HG02973 (cell line): ENCODE measurements around the gene SLC1A6.
"Not testable (repeated sequence)": the region's sequence is repeated elsewhere in the genome, so short reads cannot be mapped to it uniquely, and the experiment has no call there.

Experiments used
- ATAC-seq: cut with Tn5 transposase; IDR thresholded peaks from one replicate; pipeline ENCODE4 v1.9.1; 2021; ENCODE audit warnings: moderate library complexity; ENCODE audit not compliant: unreplicated experiment

The SLC1A6 gene

DNA sequence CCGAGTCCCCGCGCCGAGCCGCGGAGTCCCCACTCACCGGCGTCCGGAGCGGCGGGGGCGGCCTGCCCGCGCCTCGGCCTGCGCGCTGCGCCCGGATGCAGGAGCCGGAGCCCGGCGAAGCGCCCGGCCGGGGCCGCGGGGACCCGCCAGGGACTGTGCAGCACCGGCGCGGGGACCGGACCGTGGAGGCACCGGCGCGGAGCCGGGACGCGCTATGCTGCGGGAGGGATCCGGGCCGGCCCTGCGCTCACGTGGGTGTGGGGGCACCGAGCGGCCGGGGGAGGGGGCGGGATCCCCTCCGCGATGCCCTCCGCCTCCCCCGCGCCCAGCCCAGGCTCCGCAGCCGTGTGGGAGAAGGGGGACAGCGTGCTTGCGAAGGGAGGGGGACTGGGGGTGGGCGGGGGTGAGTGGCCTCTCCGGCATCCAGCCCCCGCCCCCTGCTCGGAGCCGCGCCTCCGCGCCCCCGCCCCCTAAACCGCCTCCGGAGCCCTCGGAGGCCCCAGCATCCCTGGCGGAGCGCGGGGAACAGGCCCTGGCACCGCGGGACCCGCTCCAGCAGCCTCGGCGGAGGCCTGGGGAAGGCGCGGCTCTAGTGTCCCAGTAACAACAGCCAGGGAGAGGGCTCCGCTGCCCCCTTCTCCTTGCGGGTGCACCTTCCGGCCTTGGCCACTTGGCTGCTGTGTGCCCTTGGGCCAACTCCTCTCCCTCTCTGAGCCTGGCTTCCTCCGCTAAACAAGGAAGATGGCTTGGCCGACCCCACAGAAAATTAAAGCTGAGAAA, at the start of gene SLC1A6:
Gene SLC1A6, minus strand, starts transcription at position 389 of the 780 bp plus-strand sequence. CDS start 6,954 bp downstream, outside the sequence.
- no peak for ATAC-seq

DNA sequence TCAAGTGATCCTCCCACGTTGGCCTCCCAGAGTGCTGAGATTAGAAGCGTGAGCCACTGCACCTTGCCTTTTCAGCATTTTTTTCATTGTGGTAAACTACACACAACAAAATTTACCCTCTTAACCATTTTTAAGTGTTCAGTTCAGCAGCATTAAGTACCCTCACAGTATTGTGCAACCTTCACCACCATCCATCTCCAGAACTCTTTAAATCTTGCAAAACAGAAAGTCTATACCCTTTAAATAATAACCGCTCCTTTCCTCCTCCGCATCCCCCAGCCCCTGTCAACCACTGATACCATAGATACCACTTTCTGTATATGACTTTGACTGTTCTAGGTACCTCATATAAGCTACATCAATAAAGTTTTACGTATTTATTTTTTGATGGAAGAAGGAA, 48.8 kb upstream of the SLC1A6 start:
- no peak for ATAC-seq

DNA sequence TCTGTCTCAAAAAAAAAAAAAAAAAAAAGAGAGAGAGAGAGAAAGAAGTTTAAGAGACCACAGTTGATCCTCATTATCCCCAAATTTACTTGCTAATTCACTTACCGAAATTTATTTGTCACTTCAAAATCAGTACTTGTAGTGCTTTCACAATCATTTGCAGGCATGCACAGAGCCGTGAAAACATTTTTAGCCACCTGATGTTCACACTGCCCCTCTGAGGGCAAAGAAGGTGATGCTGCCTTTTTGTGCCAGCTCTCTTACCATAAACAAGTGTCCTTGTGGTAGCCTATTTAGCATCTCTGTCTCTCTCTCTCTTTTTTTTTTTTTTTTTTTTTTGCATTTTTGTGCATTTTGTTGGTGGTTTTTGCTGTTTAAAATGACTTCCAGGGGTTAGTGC, 45.6 kb upstream of the SLC1A6 start:
- no peak for ATAC-seq

DNA sequence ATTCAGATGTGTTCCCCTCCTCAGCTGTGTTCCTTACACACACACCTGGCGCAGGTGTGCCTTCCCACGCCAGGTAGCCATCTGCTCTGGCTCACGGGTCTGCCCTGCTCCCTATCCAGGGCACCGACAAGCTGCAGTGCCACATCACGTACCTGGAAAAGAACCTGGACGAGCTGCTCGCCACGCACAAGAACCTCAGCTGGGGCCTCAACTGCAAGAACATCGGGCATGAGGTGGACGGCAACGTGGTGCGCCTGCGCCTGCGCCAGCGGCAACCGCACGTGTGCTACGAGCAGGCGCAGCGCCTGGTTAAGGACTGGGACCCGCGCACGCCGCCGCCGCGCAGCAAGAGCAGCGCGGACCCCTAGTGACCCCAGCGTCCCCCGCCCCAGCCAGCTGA, 43.1 kb upstream of the SLC1A6 start:
- ATAC-seq: no peak

DNA sequence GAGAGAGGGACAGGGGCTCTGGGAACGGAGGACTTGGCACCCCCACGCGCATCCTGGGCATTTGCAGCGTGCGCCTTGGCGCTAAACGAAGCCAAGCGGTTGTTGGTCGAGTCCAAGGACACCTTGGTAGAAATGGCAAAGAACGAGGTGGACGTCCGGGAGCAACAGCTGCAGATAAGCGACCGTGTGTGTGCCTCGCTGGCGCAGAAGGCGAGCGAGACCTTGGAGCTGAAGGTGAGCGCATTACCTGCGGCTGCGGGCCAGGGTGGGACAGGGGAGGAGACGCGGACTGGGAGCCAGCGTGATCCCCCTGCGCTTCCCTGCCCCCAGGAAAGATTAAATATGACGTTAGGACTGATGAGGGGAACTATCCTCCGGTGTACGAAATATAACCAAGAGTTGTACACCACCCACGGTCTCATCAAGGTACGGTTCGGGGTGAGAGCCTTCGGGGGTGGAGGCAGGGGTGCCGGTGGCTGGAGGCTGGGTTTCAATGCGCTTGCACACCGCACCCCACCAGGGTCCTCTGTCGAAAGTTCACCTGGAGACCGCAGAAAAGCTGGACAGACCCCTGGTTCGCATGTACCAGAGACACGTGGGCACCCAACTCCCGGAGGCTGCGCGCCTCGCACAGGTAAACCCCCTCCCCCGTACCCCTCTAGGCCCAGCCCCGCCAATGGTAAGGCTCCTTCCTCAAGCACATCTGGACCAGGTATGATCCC, 41.8 kb upstream of the SLC1A6 start:
- no peak for ATAC-seq

DNA sequence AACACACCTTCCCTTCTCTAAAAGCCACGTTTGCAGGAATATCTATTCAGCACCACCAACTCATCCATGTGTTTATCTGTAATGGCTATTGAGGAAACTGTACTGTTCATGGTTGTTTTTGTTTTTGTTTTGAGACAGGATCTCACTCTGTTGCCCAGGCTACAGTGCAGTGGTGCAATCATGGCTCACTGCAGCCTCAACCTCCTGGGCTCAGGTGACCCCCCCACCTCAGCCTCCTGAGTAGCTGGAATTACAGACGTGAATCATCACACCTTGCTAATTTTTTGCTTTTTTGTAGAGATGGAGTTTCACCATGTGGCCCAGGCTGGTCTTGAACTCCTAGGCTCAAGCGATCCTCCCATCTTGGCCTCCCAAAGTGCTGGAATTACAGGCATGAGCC, 39.2 kb upstream of the SLC1A6 start:
- ATAC-seq: not testable (repeated sequence)

DNA sequence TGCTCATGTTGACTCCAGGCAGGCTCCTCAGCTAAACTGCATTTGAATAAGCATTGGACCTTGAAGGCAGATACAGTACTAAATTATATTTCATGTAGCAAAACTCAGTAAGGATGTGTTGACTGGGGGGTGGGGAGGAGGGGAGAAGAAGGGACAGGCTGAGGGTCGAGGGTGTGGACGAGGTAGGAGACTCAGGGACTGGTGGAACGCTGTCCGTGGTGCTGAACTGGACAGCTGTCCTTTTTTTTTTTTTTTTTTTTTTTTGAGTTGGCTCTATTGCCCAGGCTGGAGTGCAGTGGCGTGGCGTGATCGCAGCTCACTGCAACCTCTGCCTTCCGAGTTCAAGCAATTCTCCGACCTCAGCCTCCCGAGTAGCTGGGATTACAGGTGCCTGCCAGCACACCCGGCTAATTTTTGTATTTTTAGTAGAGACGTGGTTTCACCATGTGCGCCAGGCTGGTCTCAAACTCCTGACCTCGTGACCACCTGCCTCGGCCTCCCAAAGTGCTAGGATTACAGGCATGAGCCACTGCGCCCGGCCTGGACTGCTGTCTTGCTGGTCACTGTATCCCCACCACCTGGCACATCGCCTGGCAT, 36.4 kb upstream of the SLC1A6 start:
- no peak for ATAC-seq

DNA sequence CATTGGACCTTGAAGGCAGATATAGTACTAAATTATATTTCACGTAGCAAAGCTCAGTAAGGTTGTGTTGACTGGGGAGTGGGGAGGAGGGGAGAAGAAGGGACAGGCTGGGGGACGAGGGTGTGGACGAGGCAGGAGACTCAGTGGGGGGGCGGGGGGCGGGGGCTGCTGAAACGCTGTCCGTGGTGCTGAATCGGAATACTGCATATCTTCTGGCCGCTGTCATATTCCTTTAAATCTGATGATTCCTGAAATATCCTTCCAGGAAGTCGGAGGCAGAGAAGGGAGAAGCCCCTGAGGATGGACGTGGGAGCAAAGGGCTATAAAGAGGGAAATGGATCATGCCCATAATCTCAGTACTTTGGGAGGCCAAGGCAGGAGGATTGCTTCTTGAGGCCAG, 34.9 kb upstream of the SLC1A6 start:
- no peak for ATAC-seq

DNA sequence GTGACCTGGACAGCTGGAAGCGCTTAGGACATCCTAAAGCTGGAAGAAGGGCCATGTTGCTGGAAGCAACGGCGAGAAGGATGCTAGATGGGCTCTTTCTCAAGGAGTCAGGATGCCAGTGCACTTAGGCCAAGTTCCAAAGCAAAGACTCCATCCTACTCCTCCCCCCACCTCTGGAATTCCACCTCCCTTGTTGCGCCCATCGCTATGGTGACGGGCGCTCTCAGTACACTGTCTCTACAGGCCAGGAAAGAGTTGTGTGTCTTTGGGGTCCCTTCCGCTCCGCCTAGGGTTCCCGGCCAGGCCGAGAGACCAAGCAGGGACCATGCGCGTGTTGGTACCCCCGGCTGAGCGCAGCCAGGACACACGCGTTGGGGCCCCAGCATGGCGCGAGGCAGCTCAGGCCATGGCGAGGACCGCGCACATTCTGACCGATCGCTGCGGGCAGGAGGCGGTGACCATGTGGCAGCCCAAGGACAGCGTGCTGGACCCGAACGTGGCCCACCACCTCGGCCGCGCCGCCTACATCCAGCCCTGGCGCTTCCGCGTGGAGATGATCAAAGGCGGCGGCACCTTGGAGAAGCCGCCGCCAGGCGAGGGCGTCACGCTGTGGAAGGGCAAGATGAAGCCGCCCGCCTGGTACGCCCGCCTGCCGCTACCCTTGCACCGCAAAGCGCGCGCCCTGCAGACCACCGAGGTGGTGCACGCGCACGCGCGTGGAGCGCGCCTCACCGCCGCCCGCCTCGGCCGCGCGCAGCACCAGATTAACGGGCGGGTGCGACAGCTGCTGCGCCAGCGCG, 31.0 kb upstream of the SLC1A6 start:
- ATAC-seq: no peak

DNA sequence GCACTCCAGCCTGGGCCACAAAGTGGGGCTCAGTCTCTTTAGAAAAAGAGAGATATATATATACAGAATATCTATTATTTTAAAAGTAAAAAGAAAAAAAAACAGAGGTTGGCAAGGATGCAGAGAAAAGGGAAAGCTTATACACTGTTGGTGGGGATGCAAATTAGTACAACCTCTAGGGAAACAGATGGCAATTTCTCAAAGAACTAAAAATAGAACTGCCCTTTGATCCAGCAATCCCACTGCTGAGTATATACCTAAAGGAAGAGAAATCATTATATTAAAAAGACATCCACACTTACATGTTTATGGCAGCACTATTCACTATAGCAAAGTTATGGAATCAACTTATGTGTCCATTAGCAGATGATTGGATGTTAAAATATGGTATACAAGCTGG, 28.6 kb upstream of the SLC1A6 start:
- no peak for ATAC-seq

DNA sequence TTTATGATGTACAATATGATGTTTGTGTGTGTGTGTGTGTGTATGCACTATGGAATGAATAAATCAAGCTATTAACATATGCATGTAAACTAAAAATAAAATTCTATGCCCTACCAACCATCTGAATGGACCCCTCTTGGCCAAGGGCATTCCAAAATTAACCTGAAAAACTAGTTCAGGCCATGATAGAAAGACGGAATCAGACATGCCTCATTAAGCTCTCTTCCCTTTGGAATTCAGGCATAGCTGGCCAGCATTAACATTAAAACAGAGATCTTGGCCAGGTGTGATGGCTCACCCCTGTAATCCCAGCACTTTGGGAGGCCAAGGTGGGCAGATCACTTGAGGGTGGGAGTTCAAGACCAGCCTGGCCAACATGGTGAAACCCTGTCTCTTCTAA, 18.3 kb upstream of the SLC1A6 start:
- no peak for ATAC-seq

DNA sequence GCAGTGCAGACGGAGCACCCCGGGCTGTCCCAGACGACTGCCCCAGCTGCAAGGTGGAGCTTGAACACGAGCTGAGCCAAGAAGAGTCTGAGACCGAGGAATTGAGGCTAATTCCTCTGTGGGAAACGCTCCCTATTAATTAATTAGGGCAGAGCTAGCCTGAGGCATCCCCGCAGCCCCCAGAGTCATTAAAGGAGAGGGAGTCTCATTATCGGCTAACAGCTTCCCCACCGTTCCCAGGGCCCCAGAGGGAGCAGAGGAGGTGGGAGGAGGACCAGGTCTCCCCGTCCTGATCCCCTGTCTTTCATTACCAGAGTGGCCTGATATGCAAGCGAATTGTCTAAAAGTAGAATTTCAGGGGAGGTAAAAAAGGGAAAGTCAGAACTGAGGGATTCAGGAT, 13.1 kb upstream of the SLC1A6 start:
- ATAC-seq: no peak

DNA sequence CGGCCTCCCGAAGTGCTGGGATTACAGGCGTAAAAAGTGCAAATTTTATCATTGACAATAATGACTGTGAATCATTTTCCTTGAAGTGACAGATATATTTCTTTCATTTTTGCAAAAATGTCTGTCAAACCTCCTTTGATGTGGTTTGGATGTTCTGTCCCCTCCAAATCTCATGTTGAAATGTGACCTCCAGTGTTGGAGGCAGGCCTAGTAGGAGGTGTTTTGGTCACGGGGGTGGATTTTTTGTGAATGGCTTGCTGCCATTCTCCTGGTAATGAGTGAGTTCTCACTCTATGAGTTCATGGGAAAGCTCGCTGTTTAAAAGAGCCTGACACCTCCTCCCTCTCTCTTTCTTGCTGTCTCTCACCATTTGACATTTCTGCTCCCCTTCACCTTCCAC, 5.5 kb upstream of the SLC1A6 start:
- no peak for ATAC-seq

DNA sequence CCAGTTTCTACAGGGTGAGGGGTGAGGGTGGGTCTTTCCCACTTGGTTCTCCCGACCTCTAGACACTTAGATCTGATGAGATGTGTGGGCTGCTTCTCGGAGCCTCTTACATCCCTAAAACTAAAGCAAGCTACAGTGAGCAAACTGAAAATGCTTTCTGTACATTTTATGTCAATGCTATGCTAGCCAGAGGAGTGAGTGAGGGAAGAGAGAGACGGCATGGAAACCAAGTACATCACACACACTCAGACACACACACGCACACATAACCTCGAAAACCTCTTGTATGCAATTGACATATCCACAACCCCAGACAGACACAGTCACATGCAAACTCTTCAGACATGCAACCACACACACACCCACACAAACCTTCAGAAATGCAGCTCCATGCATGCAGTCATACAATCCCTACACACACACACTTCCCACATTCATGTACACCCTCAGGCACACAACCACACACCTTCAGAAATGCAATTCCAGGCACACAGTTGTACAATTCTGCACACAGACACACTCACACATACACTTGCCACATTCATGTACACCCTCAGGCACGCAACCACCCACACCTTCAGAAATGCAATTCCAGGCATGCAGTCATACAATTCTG, 1.4 kb downstream of the SLC1A6 start:
- no peak for ATAC-seq

DNA sequence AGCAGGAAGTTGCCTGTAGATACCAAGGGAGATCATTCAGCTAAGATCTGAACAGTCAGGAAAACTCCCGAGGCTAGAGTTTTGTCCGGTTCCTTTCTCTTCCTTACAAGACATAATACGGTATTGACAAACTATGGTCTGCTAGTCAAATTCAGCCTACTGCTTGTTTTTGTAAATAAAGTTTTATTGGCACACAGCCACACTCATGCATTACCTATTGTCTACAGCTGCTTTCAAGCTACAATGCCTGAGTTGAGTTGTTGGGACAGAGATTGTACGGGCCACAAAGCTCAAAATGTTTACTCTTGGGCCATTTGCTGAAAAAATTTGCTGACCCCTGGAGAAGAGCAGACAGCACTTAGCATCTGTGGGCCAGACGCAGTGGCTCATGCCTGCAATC, 2.5 kb downstream of the SLC1A6 start:
- ATAC-seq: no peak

DNA sequence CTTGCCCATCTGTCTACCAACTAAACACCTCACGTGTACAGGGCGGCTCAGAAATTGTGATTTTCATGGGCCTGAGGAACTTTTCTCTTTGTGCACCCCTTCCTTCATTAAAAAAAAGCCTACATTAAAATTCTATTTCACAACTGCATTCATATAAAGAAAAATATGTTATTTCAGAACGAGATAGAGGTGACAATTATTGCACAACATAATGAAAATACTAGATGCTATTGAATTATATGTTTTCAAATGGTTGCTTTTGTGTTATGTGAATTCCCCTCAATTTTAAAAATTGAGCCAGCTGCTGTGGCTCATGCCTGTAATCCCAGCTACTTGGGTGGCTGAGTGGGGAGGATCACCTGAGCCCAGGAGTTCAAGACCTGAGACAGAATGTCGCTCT, 5.2 kb downstream of the SLC1A6 start:
- ATAC-seq: no peak

DNA sequence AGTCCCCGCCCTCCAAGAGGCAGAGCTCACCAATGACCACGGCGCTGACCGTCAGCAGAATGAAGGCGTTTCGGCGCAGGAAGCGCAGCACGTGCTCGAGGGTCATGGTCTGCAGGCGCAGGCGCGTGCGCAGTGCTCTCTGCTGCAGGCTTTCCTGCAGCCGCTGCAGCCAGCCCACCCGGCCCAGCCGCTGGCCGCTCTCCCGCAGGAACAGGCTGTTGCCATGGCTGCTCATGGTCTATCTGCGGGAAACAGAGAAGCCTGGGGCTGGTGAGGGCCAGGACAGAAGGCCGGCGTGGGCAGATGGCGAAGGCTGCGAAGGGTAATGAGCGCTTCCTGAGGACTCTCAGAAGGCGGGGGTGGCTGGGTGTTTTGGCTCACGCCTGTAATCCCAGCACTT, 7.0 kb downstream of the SLC1A6 start:
- no peak for ATAC-seq

DNA sequence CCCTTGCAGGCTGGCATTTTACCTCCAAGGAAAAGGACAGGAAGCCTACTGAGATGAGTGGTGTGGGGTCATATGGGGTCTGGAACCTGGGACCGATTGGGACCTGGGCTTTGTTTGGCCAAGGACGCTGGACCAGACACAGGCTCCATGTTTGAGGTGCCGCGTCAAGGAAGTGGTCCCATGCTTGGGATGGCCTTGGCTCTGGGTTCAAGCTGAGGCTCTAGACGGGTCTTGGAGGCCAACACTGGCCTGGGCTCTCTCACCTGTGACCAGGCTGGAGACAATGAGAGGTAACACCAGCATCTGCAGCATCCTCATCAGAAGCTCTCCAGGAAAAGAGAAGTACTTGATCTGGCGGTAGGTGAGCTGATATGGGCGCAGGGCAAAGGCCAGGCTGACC, 8.2 kb downstream of the SLC1A6 start:
- no peak for ATAC-seq

DNA sequence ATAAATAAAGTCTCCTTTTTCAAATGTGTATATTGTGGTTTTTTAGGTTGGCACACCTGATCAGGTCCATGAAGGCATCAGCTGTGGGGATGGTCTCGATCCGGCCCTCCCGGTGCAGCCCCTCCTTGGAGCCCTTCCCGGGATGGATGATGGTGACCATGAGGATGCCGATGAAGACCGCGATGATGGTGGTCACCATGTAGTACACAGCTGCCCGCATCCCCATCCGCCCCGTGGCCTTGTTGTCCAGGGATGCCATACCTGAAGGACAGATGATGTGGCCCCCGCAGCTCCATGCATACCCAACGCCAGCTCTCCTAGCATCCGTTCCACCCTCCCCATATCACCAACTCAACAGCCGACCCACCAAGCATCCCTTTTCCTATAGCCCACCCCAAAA, 11.4 kb downstream of the SLC1A6 start:
- ATAC-seq: no peak

DNA sequence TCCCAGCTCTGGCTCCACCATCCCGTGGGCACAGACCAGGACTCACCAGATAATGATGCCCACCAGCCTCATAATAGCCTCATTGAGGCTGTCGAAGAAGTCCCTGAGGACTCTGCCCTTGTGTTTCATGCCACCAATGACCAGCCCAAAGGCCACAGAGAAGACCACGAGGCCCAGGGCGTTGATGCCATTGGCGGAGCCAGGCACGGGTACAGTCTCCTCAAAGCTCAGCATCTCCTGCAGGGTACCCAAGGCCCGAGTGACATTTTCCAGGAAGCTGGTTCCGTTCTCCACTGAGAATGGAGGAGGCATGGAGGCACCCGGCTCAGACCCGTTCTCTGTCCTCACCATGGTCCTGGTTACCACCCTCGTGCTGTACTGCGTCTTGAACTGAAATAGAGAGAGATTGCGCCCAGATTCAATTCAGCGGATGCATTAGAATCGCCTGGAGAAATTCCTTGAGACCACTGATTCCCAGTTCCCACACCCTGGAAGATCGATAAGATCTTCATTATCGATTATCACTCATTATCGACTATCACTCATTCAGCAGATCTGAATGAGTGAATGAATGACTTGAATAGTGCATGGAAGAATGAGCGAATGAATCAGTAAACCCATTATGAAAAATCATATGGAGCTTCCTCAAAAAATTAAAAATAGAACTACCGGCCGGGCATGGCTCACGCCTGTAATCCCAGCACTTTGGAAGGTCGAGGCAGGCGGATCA, 17.5 kb downstream of the SLC1A6 start:
- no peak for ATAC-seq
